PC-9 (cell line): ENCODE data around the gene CNTFR.

Experiments used
- CTCF ChIP-seq: fragments of 200-600 bp; sonication (generic); conservative IDR thresholded peaks from 2 replicates; pipeline ENCODE4 v1.6.1; 2017; ENCODE audit warnings: mixed run types, antibody characterized with exemption, mild to moderate bottlenecking, moderate library complexity
- EZH2 ChIP-seq: fragments of 200-600 bp; sonication (generic); IDR thresholded peaks from 2 replicates; pipeline ENCODE4 v1.8.0; 2017; ENCODE audit warnings: antibody characterized with exemption, low read depth

GRCh38 chr9:34623374-34624235 lies 34.1 kb upstream of the CNTFR start:
- TF ChIP-seq CTCF (no peak), EZH2 (no peak)
